Prostate gland (tissue), 2 donors: ENCODE results near the gene PLEKHA7.

Experiments
- POLR2A ChIP-seq: fragments of 450-650 bp; IDR thresholded peaks from one replicate; pipeline ENCODE4 v1.6.1; 2016; ENCODE audit warnings: antibody characterized with exemption, mild to moderate bottlenecking
- POLR2AphosphoS5 ChIP-seq: sonication (generic); formaldehyde crosslinking; IDR thresholded peaks from one replicate; pipeline ENCODE4 v1.6.1; 2017; ENCODE audit warnings: antibody characterized with exemption
- TF ChIP-seq, protein P1 (sequence below), 4 experiments: fragments of 200-600 bp in 2 of 4; fragments of 450-650 bp in 2 of 4; sonication (generic) in 2 of 4; IDR thresholded peaks; 1 replicate in 3 of 4; 2 replicates in 1 of 4; pipeline ENCODE4 v1.5.1; 2016 to 2019; ENCODE audit warnings: antibody characterized with exemption in 4 of 4, mild to moderate bottlenecking in 2 of 4, moderate library complexity in 2 of 4

DNA sequence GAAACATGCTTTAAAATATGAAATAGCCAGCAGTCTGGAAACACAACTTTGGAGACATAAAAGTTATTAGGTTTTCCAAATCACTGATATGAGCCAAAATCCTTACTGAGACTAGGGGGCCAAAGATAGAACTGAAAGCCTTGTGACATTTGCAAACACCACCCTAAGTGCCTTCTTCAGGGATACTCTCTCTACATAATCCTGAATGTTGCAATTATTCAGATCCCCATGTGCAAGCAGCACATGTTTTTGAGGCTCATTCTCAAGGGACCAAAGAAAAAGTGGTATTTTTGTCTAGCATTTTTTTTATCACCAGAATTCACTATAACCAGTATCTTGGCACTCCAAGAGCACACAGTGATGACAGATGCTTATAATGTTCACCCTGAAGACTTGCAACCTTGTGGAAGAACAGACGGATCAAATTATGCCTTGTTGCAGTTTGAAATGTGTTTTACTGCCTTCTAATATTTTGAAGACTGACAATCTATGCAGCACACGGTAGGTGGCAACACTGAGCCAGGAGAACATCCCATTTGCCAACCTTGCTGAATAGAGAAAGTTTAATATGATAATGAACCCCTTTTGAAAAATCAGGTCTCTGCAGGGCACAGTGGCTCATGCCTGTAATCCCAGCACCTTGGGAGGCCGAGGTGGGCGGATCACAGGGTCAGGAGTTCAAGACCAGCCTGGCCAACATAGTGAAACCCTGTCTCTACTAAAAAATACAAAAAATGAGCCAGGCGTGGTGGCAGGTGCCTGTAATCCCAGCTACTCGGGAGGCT lies 78.5 kb downstream of the PLEKHA7 start:
- TF ChIP-seq POLR2A, result no peak
- TF ChIP-seq, protein P1, sequence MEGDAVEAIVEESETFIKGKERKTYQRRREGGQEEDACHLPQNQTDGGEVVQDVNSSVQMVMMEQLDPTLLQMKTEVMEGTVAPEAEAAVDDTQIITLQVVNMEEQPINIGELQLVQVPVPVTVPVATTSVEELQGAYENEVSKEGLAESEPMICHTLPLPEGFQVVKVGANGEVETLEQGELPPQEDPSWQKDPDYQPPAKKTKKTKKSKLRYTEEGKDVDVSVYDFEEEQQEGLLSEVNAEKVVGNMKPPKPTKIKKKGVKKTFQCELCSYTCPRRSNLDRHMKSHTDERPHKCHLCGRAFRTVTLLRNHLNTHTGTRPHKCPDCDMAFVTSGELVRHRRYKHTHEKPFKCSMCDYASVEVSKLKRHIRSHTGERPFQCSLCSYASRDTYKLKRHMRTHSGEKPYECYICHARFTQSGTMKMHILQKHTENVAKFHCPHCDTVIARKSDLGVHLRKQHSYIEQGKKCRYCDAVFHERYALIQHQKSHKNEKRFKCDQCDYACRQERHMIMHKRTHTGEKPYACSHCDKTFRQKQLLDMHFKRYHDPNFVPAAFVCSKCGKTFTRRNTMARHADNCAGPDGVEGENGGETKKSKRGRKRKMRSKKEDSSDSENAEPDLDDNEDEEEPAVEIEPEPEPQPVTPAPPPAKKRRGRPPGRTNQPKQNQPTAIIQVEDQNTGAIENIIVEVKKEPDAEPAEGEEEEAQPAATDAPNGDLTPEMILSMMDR (IDR thresholded peaks at IDR 0.05), result peak in 3 of 4 experiments; percentile 21 to 56 (median 52)
- TF ChIP-seq POLR2AphosphoS5, result peak; percentile 20
